NCI-H128 (cell line): ENCODE results near the gene SORL1.
"Not testable (repeated sequence)": the region's sequence is repeated elsewhere in the genome, so short reads cannot be mapped to it uniquely, and the experiment has no call there.

Experiments
- DNase-seq: peaks from one replicate; lab custom pipeline; 2025; ENCODE audit not compliant: unreplicated experiment; lab: John Stamatoyannopoulos, UW

SORL1 gene

DNA sequence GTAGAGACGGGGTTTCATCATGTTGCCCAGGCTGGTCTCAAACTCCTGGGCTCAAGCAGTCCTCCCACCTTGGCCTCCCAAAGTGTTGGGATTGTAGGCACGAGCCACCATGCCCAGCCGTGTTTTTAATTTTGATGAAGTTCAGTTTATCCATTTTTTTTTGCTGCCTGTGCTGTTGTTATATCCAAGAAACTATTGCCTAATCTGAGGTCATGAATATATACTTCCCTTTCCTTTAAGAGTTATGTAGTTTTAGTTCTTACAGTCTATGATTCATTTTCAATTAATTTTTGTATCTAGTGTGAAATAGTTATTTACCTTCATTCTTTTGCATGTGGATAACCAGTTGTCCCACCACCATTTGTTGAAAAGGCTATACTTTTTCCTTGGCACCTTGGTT is 50.9 kb downstream of the SORL1 start:
- DNase-seq = no peak

DNA sequence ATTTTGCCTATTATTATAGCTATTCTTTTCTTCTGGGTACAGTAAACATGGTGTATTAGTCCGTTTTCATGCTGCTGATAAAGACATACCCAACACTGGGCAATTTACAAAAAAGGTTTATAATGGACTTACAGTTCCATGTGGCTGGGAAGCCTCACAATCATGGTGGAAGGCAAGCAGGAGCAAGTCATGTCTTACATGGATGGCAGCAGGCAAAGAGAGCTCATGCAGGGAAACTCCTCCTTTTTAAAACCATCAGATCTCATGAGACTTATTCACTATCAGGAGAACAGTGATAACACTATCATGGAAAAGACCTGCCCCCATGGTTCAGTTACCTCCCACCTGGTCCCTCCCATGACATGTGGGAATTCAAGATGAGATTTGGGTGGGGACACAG is 54.1 kb downstream of the SORL1 start:
- not testable (repeated sequence) for DNase-seq

- DNase-seq = no peak
Observed at GRCh38 chr11:121508449-121508848, 56.3 kb downstream of the SORL1 start.

GRCh38 chr11:121510438-121510837 is 58.3 kb downstream of the SORL1 start:
- no peak for DNase-seq

- no peak for DNase-seq
Observed at GRCh38 chr11:121512468-121513465, 60.7 kb downstream of the SORL1 start.

- no peak for DNase-seq
Observed at GRCh38 chr11:121513807-121514206, 61.7 kb downstream of the SORL1 start.

GRCh38 chr11:121514432-121515334 is 62.6 kb downstream of the SORL1 start:
- no peak for DNase-seq

DNA sequence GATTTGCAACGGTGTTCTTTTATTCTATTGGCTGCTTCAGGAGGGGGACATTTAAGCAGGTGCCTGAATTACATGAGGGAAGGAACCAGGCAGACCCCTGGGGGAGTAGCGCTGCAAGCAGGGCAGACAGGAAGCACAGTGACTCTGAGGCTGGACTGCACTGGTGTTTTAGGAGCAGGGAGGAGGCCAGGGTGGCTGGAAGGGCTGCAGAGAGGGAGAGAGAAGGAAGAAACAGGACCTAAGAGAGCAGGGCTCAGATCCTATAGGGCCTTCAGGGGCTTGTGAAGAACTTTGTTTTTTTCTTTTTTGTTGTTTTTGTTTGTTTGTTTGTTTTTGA is 63.2 kb downstream of the SORL1 start:
- no peak for DNase-seq

DNA sequence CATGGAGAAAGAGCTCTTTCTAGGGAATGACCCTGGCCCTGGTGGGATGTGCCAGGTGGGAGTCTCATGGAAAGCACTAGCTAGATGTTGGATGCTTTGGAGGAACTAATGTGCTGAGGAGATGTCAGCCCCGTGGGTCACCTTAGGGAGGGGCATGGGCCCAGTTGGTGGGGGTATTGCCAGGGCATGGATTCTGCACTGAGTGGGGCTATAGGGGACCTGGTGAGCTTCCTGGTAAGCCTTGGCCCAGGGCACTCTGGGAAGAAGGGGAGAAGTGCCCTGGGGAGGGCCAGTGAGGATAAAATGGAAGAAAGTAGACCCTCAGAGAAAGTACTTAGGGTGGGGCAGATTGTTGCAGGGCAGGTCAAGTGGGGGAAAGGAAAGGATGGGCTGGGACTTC is 65.9 kb downstream of the SORL1 start:
- DNase-seq = no peak

- no peak for DNase-seq
Observed at GRCh38 chr11:121520243-121521144, 68.4 kb downstream of the SORL1 start.

DNA sequence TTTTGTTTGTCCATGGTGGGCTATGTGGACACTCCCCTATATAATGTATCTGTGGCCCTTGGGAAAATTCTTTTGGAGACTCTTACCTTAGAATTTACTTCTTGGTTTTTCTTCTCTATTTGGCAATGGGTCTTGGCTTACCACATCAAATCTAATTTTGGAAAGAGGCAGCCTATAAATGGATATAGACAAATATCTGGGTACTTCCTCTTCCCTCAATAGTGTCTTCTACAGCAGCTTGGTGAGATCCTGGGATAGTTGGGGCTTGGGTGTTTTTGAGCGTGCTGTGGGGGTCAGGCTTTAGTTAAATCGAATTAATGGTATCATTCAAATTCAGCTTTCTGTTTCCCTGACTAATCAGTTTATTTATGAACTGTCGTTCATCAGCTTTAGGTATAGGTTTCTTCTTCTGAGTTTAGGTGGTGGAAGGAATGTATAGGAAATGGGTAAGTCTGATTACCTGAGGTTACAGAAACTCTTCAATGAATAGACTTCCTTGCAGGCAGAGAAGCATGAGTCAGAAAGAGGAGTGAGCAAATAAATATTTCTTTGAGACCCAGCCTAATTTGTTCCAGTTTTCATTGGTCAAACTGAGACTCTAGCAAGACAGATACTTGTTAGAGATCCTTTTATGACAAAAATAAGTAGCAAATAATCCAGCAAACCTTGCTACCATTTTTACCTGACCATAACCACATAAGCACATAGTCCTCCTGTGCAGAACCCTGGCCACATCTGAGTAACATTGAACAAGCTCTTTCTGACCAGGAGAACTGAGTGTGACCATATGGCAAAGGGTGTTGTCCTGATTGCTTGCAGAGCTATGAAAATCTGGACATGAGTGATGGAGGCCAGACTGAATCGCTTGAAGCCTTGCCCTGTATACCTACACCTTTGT is 69.3 kb downstream of the SORL1 start:
- DNase-seq = no peak

DNA sequence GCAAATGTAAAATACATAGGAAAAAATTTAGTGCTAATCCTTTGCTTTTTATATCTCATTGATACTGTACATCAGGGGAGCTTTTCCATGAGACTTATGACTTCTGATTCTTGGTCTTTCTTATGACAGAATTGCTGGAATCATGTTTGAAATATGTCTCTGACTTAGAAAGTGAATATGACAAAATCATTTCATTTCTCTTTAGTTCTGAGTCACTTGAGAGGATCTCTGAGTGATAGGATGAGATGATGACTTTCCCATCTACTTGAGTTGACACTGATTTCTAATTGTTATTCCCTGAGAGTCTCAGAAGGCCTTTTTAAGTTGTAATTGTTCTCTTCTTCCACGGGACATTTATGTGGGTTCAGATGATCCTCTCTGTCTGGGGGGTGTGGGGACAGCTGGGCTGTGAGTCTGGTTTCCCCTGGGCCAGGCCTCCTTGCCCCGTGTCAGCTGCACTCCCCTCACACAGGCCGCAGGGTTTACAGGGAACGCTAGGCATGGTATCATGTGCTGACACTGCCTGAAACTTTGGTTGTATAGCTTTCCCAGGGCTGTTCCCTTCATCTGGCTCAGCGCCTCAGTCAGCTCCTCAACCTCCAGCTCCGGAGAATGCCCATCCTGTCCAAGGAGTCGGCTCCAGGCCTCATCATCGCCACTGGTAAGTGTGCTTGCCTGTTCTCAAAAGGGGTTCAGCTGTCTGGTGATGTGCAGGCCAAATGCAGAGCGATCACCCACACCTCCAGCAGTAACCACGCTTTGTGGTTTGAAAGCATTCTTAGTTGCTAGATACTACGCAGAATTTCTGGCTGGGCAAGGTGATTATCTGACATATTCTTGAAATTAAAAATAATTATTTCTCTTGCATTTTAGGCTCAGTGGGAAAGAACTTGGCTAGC is 70.2 kb downstream of the SORL1 start:
- DNase-seq = no peak

DNA sequence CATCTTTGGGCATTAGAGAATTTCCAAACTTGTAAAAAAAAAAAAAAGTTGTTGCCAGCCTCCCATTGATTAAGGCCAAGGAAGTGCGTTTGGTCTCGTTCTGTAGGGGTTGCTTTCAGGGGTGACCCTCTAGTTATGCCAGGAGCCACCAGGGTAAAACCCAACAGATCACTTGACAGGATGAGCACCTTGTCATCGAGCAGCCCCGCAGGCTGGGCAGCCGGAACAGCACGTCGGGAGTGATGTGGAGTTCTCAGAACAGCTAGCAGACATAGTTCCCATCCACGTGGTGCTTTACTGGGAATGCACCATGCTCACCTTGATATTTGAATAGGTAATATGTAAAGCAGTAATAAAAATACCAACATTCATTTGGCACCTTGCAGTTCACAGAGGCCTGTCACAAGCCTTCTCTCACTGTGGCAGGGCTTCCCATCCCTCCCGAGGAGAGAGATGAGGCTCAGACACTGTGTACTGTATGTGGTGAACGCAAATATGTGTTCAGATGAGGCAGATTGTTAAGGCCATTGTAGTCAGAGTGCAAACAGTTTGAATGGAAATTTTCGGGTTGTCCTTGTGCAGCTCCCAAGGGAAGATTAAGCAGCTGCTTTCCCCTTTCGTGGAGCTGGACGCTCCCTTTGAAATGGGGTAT is 71.6 kb downstream of the SORL1 start:
- no peak for DNase-seq

GRCh38 chr11:121524233-121524631 is 72.1 kb downstream of the SORL1 start:
- no peak for DNase-seq

GRCh38 chr11:121525376-121525775 is 73.3 kb downstream of the SORL1 start:
- DNase-seq = no peak

DNA sequence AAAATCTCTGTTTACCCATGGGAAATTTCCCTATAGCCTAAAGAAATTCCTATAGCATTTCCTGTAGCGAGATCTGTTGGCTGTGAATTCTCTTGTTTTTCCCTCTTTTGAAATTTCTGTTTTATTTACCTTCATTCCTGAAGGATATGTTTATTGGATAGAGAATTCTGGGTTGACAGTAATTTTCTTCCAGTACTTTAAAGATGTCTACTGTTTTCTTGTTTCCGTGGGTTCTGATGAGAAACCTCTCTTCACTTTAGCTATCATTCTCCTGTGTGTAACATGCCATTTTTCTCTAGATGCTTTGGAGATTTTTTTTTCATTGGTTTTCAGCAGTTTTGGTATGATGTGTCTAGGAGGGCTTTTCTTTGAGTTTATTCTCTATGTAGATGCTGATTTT is 78.1 kb downstream of the SORL1 start:
- no peak for DNase-seq

DNA sequence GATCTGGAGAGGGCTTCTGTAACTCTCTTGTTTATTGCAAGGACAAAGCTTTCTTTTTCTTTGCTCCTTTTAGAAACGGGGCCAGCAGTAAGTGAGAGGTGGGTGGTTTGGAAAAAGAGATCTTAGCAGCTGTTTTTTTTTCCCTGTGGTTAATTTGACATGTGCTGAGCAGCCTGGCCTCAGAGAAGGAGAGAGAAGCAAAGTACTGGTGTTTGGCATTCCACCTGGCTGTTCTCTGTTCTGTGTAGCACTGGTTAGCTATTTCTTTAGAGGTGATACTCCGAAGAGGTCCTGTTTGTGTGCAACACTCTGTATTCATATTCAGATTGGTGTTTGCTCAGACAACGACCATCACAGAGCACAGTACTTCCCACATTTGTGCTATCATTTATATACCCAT is 81.5 kb downstream of the SORL1 start:
- DNase-seq = no peak
